ENCODE results near the gene PCDHB5.

GRCh38 chr5:141121563-141121962 is 13.4 kb upstream of the PCDHB5 start, which contains the start of gene PCDHB4:
- TF ChIP-seq CTCF (IDR thresholded peaks at IDR 0.05; ENCODE audit: borderline replicate concordance, extremely low read depth, low read length, poor library complexity, severe bottlenecking) (no peak), EZH2 (IDR thresholded peaks at IDR 0.05; ENCODE audit: borderline replicate concordance, low read depth, low read length, severe bottlenecking) (no peak)
